ENCODE results near the gene OXLD1. TPM values are rescaled to one million over a fixed set of nuclear protein-coding genes. Genes with fewer than 3 reads are reported as not detected.
A peak's percentile ranks its signal among the peaks of the same experiment; 100 is the strongest.
"Not testable (repeated sequence)": the region's sequence is repeated elsewhere in the genome, so short reads cannot be mapped to it uniquely, and the experiment has no call there.

Gene OXLD1
- total and polyA plus RNA-seq, 8 donors = 9.4 to 57.2 (median 16.4) TPM

GRCh38 chr17:81676906-81677305, 10.5 kb upstream of the OXLD1 start:
- WGBS, 2 donors = 82 to 84% methylated on average over 17 of the region's 17 CpGs
- Histone ChIP-seq H3K27me3 (no peaks in the 10 kb centered on the region), H3K36me3 (peaks cover 0 to 12% (median 7%) of the 10 kb centered on the region in 3 donors), H3K9me3 (no peaks in the 10 kb centered on the region), H3K4me3 (no peak overlapping the region), H3K4me1 (no peaks in the 10 kb centered on the region), H3K27ac (no peak overlapping the region)
- intact Hi-C loops (cut with DNase I) = no loop called here
- DNase-seq (peak in 1 of 6 donors; percentile 73), FAIRE-seq (no peak), ATAC-seq (peak in 2 of 4 donors; percentile 5 to 20)
- no peak for TF ChIP-seq CTCF (IDR thresholded peaks at IDR 0.05)

DNA sequence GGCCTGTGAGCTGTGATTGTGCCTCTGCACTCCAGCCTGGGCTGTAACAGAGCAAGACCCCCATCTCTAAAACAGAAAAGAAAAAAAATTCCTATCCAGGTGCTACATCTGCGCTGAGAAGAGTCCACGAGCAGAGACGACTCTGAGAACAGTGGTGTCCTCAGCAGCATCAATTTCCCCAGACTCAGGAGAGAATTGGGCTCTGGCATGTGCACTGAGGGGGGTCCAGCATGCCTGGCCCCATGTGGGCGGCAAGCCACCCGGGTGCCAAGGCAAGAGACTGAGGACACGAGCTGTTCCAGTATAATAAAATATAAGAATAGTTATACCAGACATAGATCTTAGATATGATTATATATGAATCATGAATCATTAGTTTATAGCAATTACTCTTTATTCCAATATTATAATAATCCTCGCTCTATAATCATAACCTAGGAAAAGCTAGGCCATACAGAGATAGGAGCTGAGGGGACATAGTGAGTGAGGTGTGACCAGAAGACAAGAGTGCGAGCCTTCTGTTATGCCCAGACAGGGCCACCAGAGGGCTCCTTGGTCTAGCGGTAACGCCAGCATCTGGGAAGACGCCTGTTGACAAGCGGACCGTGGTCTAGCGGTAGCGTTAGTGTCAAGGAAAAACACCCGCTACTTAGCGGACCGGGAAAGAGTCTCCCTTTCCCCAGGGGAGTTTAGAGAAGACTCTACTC, 9.3 kb upstream of the OXLD1 start:
- H3K4me3 ChIP-seq; H3K27me3 ChIP-seq; H3K4me1 ChIP-seq; FAIRE-seq; H3K27ac ChIP-seq; intact Hi-C loops (cut with DNase I); H3K9me3 ChIP-seq: not testable (repeated sequence)
- WGBS, 2 donors = 32 to 42% methylated on average over 18 of the region's 18 CpGs
- TF ChIP-seq CTCF (IDR thresholded peaks at IDR 0.05) = peak; percentile 40 to 49 (median 46)
- peaks cover 0 to 16% (median 12%) of the 10 kb centered on the region in 3 donors for H3K36me3 ChIP-seq
- DNase-seq = peak in 1 of 6 donors; percentile 53
- peak in 1 of 4 donors; percentile 45 for ATAC-seq

DNA sequence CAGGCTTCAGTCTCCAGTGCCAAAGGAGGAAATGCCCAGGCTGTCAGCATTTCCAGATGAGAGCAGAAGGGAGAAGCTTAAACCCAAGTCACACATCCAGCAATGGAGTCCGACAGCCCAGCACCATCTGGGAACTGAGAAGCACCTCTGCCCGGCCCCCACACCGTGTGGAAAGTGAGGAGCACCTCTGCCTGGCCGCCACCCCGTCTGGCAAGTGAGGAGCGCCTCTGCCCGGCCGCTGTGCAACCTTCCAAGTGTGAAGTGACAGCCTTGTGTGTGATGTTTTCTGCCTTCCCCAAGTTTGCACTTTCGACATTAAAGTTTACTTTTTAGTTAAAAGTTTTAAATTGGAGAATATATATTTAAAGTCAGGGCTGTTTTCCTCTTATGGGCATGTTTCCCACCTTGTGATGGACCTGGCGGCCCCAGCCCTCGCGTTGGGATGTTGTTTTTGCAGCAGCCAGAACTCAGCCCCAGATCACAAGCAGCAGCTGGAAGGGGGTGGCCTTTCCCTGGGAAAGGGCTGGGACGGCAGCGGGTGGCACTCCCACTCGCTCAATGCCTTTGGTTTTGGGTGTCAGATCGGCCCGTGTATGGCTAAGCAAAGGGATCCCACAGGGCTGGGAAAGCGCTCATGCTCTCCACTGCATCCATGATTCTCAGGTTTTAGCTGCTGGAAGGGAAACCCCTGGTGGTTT, 7.3 kb upstream of the OXLD1 start:
- intact Hi-C loops (cut with DNase I) = no loop called here
- ATAC-seq (no peak), FAIRE-seq (no peak), DNase-seq (no peak)
- Histone ChIP-seq H3K27ac (no peak overlapping the region), H3K4me3 (no peak overlapping the region), H3K36me3 (peaks cover 0 to 16% (median 12%) of the 10 kb centered on the region in 3 donors), H3K4me1 (no peaks in the 10 kb centered on the region), H3K27me3 (no peaks in the 10 kb centered on the region), H3K9me3 (no peaks in the 10 kb centered on the region)
- WGBS, 2 donors = 81% methylated on average over 18 of the region's 18 CpGs
- TF ChIP-seq CTCF (IDR thresholded peaks at IDR 0.05) = no peak

GRCh38 chr17:81672954-81673353, 6.5 kb upstream of the OXLD1 start:
- no peak for FAIRE-seq
- Histone ChIP-seq H3K36me3 (peaks cover 0 to 16% (median 12%) of the 10 kb centered on the region in 3 donors), H3K4me3 (no peak overlapping the region), H3K9me3 (no peaks in the 10 kb centered on the region), H3K4me1 (no peaks in the 10 kb centered on the region), H3K27ac (no peak overlapping the region), H3K27me3 (no peaks in the 10 kb centered on the region)
- intact Hi-C loops (cut with DNase I) = no loop called here
- 90 to 95% methylated on average over 16 of the region's 16 CpGs for WGBS, 2 donors
- DNase-seq = no peak
- no peak for TF ChIP-seq CTCF (IDR thresholded peaks at IDR 0.05)
- ATAC-seq = no peak

- DNase-seq (peak in 1 of 6 donors; percentile 66), FAIRE-seq (no peak), ATAC-seq (no peak)
- no peak overlapping the region for H3K27ac ChIP-seq
- peaks cover 0 to 16% (median 12%) of the 10 kb centered on the region in 3 donors for H3K36me3 ChIP-seq
- intact Hi-C loops (cut with DNase I) = no loop called here
- no peaks in the 10 kb centered on the region for H3K27me3 ChIP-seq
- peaks cover 0 to 4% (median 0%) of the 10 kb centered on the region in 3 donors for H3K4me1 ChIP-seq
- 82 to 84% methylated on average over 18 of the region's 18 CpGs for WGBS, 2 donors
- no peak overlapping the region for H3K4me3 ChIP-seq
- TF ChIP-seq CTCF (IDR thresholded peaks at IDR 0.05) = no peak
- H3K9me3 ChIP-seq = no peaks in the 10 kb centered on the region
These were observed 6.1 kb upstream of the OXLD1 start for GRCh38 chr17:81672504-81672903.

Measured in pancreas (tissue), 10 donors.